WTC11 (cell line): ENCODE results near the gene DRAXIN.

ENCODE experiments used
- CREB1 ChIP-seq: sonication (generic); formaldehyde crosslinking; IDR thresholded peaks from 2 replicates; pipeline ENCODE4 v1.8.0; 2023; ENCODE audit warnings: mild to moderate bottlenecking, missing genetic modification reagents
- CTCF ChIP-seq: fragments of 200-600 bp; IDR thresholded peaks from 2 replicates; pipeline ENCODE4 v1.8.0; 2022; ENCODE audit warnings: antibody characterized with exemption
- E2F4 ChIP-seq: sonication (generic); formaldehyde crosslinking; IDR thresholded peaks from 2 replicates; pipeline ENCODE4 v1.8.1; 2022; ENCODE audit warnings: low read depth, mild to moderate bottlenecking, moderate library complexity, missing genetic modification reagents, borderline replicate concordance
- E2F5 ChIP-seq: sonication (generic); formaldehyde crosslinking; IDR thresholded peaks from 2 replicates; pipeline ENCODE4 v1.8.1; 2022; ENCODE audit warnings: mild to moderate bottlenecking, moderate library complexity, missing genetic modification reagents
- IRF2 ChIP-seq: sonication (generic); formaldehyde crosslinking; IDR thresholded peaks from 2 replicates; pipeline ENCODE4 v1.8.0; 2022; ENCODE audit warnings: low read depth, missing genetic modification reagents, borderline replicate concordance
- MLX ChIP-seq: sonication (generic); formaldehyde crosslinking; IDR thresholded peaks from 2 replicates; pipeline ENCODE4 v1.8.1; 2023; ENCODE audit warnings: mild to moderate bottlenecking, missing genetic modification reagents, moderate library complexity
- NR2C2 ChIP-seq: sonication (generic); formaldehyde crosslinking; IDR thresholded peaks from 2 replicates; pipeline ENCODE4 v1.8.0; 2022; ENCODE audit warnings: mild to moderate bottlenecking, missing genetic modification reagents
- RORB ChIP-seq: fragments of 250-450 bp; sonication (Bioruptor Pico); IDR thresholded peaks from 2 replicates; pipeline ENCODE4 v1.9.0; 2021; ENCODE audit warnings: mild to moderate bottlenecking
- ZSCAN18 ChIP-seq: fragments of 250-450 bp; sonication (Bioruptor Pico); IDR thresholded peaks from 2 replicates; pipeline ENCODE4 v2.1.2; 2022; ENCODE audit warnings: mild to moderate bottlenecking, moderate library complexity

- TF ChIP-seq MLX (no peak), CTCF (no peak), E2F4 (CRISPR knock-in tag) (no peak), RORB (no peak), E2F5 (CRISPR knock-in tag) (no peak), CREB1 (no peak), ZSCAN18 (no peak), IRF2 (CRISPR knock-in tag) (no peak), NR2C2 (CRISPR knock-in tag) (no peak)
Measured at GRCh38 chr1:11713095-11713494, 21.6 kb downstream of the DRAXIN start.
